WTC11 (cell line): Measurements from ENCODE around the gene LRRIQ4. TPM values are rescaled to one million over a fixed set of nuclear protein-coding genes. Genes with fewer than 3 reads are reported as not detected.

Experiments
- ATAC-seq: fragments of 200-7000 bp; cut with Tn5 transposase; 2 replicates; pipeline ENCODE4 v1.10.0; 2021; ENCODE audit warnings: mild to moderate bottlenecking, moderate library complexity
- CTCF ChIA-PET: fragments of 300-600 bp; sonication (Branson Sonifier 250); formaldehyde crosslinking; loops from one replicate; lab custom pipeline; 2021; ENCODE audit warnings: antibody characterized with exemption; lab: Charles Lee
- POLR2A ChIA-PET: fragments of 350-600 bp; sonication (Branson Sonifier 250); formaldehyde crosslinking; loops from one replicate; lab custom pipeline; 2021; ENCODE audit warnings: antibody characterized with exemption; lab: Charles Lee
- DNase-seq: peaks from one replicate; pipeline ENCODE4 v3.0.0; 2021; ENCODE audit warnings: low spot score
- H3K27ac Mint-ChIP-seq: 2 replicates; pipeline ENCODE4 v1.8.0; 2021; ENCODE audit warnings: mixed read lengths
- H3K27me3 Mint-ChIP-seq: 2 replicates; pipeline ENCODE4 v1.8.0; 2021; ENCODE audit warnings: low read depth, mild to moderate bottlenecking, moderate library complexity, mixed read lengths
- H3K36me3 Mint-ChIP-seq: 2 replicates; pipeline ENCODE4 v1.8.0; 2021; ENCODE audit warnings: mixed read lengths
- H3K4me1 Mint-ChIP-seq: 2 replicates; pipeline ENCODE4 v1.8.0; 2022; ENCODE audit warnings: mixed read lengths
- H3K4me3 Mint-ChIP-seq: 2 replicates; pipeline ENCODE4 v1.8.0; 2021; ENCODE audit warnings: mild to moderate bottlenecking, moderate library complexity, mixed read lengths
- H3K9me3 Mint-ChIP-seq: 2 replicates; pipeline ENCODE4 v1.8.0; 2021; ENCODE audit warnings: mixed read lengths
- AR ChIP-seq: fragments of 250-450 bp; sonication (Bioruptor Pico); IDR thresholded peaks from 2 replicates; pipeline ENCODE4 v1.9.0; 2021; ENCODE audit warnings: mild to moderate bottlenecking
- ATF1 ChIP-seq: sonication (generic); formaldehyde crosslinking; IDR thresholded peaks from 2 replicates; pipeline ENCODE4 v1.8.1; 2023; ENCODE audit warnings: mild to moderate bottlenecking, moderate library complexity, missing genetic modification reagents
- CREB1 ChIP-seq: sonication (generic); formaldehyde crosslinking; IDR thresholded peaks from 2 replicates; pipeline ENCODE4 v1.8.0; 2023; ENCODE audit warnings: mild to moderate bottlenecking, missing genetic modification reagents
- IRF1 ChIP-seq: sonication (generic); formaldehyde crosslinking; IDR thresholded peaks from 2 replicates; pipeline ENCODE4 v1.8.0; 2023; ENCODE audit warnings: missing genetic modification reagents
- JUN ChIP-seq: sonication (generic); formaldehyde crosslinking; IDR thresholded peaks from 2 replicates; pipeline ENCODE4 v1.8.0; 2023; ENCODE audit warnings: mild to moderate bottlenecking, missing genetic modification reagents
- NR3C1 ChIP-seq: sonication (generic); formaldehyde crosslinking; conservative IDR thresholded peaks from 2 replicates; pipeline ENCODE4 v1.8.1; 2023; ENCODE audit warnings: low read depth, mild to moderate bottlenecking, missing genetic modification reagents
- SMAD3 ChIP-seq: sonication (generic); formaldehyde crosslinking; IDR thresholded peaks from 2 replicates; pipeline ENCODE4 v1.8.0; 2022; ENCODE audit warnings: missing genetic modification reagents, mild to moderate bottlenecking, borderline replicate concordance
- SOX15 ChIP-seq: fragments of 250-450 bp; sonication (Bioruptor Pico); IDR thresholded peaks from 2 replicates; pipeline ENCODE4 v1.9.0; 2021; ENCODE audit warnings: mild to moderate bottlenecking
- SP1 ChIP-seq: sonication (generic); formaldehyde crosslinking; conservative IDR thresholded peaks from 2 replicates; pipeline ENCODE4 v1.8.1; 2022; ENCODE audit warnings: missing genetic modification reagents
- TEAD1 ChIP-seq: sonication (generic); formaldehyde crosslinking; IDR thresholded peaks from 2 replicates; pipeline ENCODE4 v1.8.0; 2022; ENCODE audit warnings: mild to moderate bottlenecking, missing genetic modification reagents
- TP53 ChIP-seq: sonication (generic); formaldehyde crosslinking; IDR thresholded peaks from 2 replicates; pipeline ENCODE4 v1.8.1; 2023; ENCODE audit warnings: mild to moderate bottlenecking, missing genetic modification reagents
- ZMAT4 ChIP-seq: fragments of 250-450 bp; sonication (Bioruptor Pico); IDR thresholded peaks from 2 replicates; pipeline ENCODE4 v1.9.0; 2021; ENCODE audit warnings: mild to moderate bottlenecking
- ZNF416 ChIP-seq: fragments of 250-450 bp; sonication (Bioruptor Pico); IDR thresholded peaks from 2 replicates; pipeline ENCODE4 v1.9.0; 2021; ENCODE audit warnings: mild to moderate bottlenecking, inconsistent platforms
- ZSCAN18 ChIP-seq: fragments of 250-450 bp; sonication (Bioruptor Pico); IDR thresholded peaks from 2 replicates; pipeline ENCODE4 v2.1.2; 2022; ENCODE audit warnings: mild to moderate bottlenecking, moderate library complexity
- total RNA-seq: library from RNA; stranded (reverse); gene quantifications from 3 replicates; pipeline ENCODE4 v1.2.3, GENCODE V29; 2021
- TF ChIP-seq, protein P1 (sequence below): sonication (generic); formaldehyde crosslinking; IDR thresholded peaks from 2 replicates; pipeline ENCODE4 v1.8.1; 2023; ENCODE audit warnings: mild to moderate bottlenecking, moderate library complexity, missing genetic modification reagents
- TF ChIP-seq, protein P2 (sequence below): sonication (generic); formaldehyde crosslinking; IDR thresholded peaks from 2 replicates; pipeline ENCODE4 v1.8.0; 2023; ENCODE audit warnings: missing genetic modification reagents, mild to moderate bottlenecking, borderline replicate concordance
- TF ChIP-seq, protein P3 (sequence below): fragments of 200-600 bp; IDR thresholded peaks from 2 replicates; pipeline ENCODE4 v1.8.0; 2022; ENCODE audit warnings: antibody characterized with exemption

Gene LRRIQ4
- total RNA-seq, 1 experiment from 2014 or later: 0.09 TPM

DNA sequence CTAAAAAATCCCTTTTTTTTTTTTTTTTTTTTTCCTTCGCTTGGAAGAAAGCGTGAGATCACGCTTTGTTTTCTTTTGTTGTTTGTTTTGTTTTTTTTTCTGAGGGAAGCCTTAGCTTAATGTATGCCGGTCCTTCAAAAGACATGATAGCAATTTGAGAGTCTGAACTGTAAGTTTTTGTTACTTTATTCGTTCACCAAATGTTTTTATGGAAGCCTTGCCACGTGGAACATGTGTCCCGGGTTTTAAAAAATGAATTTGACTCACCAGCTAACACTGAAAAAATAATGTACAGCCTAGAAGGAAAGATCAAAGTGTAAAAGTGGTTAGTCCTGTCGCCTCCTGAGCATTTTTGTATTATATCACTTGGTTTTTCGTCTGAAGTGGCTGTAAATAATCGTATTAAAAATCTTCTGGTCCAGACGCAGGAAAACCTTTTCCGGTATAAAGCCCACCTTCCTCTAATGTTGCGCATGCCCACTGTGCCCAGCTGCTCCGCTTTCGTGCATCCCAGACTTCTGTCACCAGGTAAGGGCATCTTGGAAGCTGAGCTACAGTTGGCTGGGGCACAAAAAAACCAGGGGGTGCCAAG, 40.3 kb upstream of the LRRIQ4 start (continued):
- TF ChIP-seq, protein P1, sequence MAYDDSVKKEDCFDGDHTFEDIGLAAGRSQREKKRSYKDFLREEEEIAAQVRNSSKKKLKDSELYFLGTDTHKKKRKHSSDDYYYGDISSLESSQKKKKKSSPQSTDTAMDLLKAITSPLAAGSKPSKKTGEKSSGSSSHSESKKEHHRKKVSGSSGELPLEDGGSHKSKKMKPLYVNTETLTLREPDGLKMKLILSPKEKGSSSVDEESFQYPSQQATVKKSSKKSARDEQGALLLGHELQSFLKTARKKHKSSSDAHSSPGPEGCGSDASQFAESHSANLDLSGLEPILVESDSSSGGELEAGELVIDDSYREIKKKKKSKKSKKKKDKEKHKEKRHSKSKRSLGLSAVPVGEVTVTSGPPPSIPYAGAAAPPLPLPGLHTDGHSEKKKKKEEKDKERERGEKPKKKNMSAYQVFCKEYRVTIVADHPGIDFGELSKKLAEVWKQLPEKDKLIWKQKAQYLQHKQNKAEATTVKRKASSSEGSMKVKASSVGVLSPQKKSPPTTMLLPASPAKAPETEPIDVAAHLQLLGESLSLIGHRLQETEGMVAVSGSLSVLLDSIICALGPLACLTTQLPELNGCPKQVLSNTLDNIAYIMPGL (CRISPR knock-in tag): no peak

GRCh38 chr3:169772897-169773816, 39.5 kb upstream of the LRRIQ4 start, which contains the start of gene MYNN:
TSS of gene MYNN (plus strand) at chr3:169773396. CDS start at chr3:169774296, 900 bp downstream.
- peak; percentile 78 for ATAC-seq
- ChIA-PET POLR2A (interaction anchor here (0.6 to 1.3 kb wide), 4 partner anchors 9 to 244 kb away, joined by 3 to 12 read pairs (median 5); partner anchors contain the start of genes SEC62 and TERC), CTCF (interaction anchor here (0.6 to 1.0 kb wide), 2 partner anchors 264 to 708 kb away, joined by 4 to 5 read pairs; no protein-coding TSS in a partner anchor)
- TF ChIP-seq NR3C1 (CRISPR knock-in tag) (no peak), ZMAT4 (CRISPR knock-in tag) (no peak), TP53 (CRISPR knock-in tag) (no peak), SP1 (CRISPR knock-in tag) (peak; percentile 70; the same call in 1 of the 2 replicates), ATF1 (CRISPR knock-in tag) (no peak), IRF1 (CRISPR knock-in tag) (no peak), SMAD3 (CRISPR knock-in tag) (no peak), ZNF416 (no peak), SOX15 (CRISPR knock-in tag) (no peak), CREB1 (CRISPR knock-in tag) (no peak), AR (no peak), ZSCAN18 (CRISPR knock-in tag) (no peak), TEAD1 (CRISPR knock-in tag) (no peak; the same call in none of the 2 replicates), JUN (CRISPR knock-in tag) (no peak)
- TF ChIP-seq, protein P1 (CRISPR knock-in tag): peak; percentile 79
- TF ChIP-seq, protein P2, sequence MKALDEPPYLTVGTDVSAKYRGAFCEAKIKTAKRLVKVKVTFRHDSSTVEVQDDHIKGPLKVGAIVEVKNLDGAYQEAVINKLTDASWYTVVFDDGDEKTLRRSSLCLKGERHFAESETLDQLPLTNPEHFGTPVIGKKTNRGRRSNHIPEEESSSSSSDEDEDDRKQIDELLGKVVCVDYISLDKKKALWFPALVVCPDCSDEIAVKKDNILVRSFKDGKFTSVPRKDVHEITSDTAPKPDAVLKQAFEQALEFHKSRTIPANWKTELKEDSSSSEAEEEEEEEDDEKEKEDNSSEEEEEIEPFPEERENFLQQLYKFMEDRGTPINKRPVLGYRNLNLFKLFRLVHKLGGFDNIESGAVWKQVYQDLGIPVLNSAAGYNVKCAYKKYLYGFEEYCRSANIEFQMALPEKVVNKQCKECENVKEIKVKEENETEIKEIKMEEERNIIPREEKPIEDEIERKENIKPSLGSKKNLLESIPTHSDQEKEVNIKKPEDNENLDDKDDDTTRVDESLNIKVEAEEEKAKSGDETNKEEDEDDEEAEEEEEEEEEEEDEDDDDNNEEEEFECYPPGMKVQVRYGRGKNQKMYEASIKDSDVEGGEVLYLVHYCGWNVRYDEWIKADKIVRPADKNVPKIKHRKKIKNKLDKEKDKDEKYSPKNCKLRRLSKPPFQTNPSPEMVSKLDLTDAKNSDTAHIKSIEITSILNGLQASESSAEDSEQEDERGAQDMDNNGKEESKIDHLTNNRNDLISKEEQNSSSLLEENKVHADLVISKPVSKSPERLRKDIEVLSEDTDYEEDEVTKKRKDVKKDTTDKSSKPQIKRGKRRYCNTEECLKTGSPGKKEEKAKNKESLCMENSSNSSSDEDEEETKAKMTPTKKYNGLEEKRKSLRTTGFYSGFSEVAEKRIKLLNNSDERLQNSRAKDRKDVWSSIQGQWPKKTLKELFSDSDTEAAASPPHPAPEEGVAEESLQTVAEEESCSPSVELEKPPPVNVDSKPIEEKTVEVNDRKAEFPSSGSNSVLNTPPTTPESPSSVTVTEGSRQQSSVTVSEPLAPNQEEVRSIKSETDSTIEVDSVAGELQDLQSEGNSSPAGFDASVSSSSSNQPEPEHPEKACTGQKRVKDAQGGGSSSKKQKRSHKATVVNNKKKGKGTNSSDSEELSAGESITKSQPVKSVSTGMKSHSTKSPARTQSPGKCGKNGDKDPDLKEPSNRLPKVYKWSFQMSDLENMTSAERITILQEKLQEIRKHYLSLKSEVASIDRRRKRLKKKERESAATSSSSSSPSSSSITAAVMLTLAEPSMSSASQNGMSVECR: no peak; the same call in 1 of the 2 replicates
- TF ChIP-seq, protein P3, sequence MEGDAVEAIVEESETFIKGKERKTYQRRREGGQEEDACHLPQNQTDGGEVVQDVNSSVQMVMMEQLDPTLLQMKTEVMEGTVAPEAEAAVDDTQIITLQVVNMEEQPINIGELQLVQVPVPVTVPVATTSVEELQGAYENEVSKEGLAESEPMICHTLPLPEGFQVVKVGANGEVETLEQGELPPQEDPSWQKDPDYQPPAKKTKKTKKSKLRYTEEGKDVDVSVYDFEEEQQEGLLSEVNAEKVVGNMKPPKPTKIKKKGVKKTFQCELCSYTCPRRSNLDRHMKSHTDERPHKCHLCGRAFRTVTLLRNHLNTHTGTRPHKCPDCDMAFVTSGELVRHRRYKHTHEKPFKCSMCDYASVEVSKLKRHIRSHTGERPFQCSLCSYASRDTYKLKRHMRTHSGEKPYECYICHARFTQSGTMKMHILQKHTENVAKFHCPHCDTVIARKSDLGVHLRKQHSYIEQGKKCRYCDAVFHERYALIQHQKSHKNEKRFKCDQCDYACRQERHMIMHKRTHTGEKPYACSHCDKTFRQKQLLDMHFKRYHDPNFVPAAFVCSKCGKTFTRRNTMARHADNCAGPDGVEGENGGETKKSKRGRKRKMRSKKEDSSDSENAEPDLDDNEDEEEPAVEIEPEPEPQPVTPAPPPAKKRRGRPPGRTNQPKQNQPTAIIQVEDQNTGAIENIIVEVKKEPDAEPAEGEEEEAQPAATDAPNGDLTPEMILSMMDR: no peak

More at GRCh38 chr3:169772897-169773816, 39.5 kb upstream of the LRRIQ4 start, which contains the start of gene MYNN:
- Mint-ChIP-seq H3K4me1 (peaks cover 35% of the 10 kb centered on the region), H3K36me3 (peaks cover 26% of the 10 kb centered on the region), H3K27ac (peak within 1 kb of the TSS; percentile 100), H3K9me3 (no peaks in the 10 kb centered on the region), H3K27me3 (no peaks in the 10 kb centered on the region; the same call in 1 of the 2 replicates), H3K4me3 (peak within 1 kb of the TSS; percentile 98)
- peak; percentile 90 for DNase-seq
